HepG2 (cell line): Measurements from ENCODE around the gene SGMS1. TPM values are rescaled to one million over a fixed set of nuclear protein-coding genes. Genes with fewer than 3 reads are reported as not detected.

Experiments used
- ATF2 ChIP-seq: sonication (generic); formaldehyde crosslinking; IDR thresholded peaks from 2 replicates; pipeline ENCODE4 v1.4.0; 2020; ENCODE audit warnings: missing genetic modification reagents
- CBX2 ChIP-seq, 2 experiments: fragments of 200-600 bp in 1 of 2; sonication (generic); formaldehyde crosslinking in 1 of 2; IDR thresholded peaks; 2 replicates each; pipeline versions ENCODE4 v1.7.0 to v1.8.1; 2018 to 2022; ENCODE audit warnings: low read depth in 2 of 2, low read length in 1 of 2, mild to moderate bottlenecking in 1 of 2, missing genetic modification reagents in 1 of 2
- CEBPB ChIP-seq: IDR thresholded peaks from 2 replicates; pipeline ENCODE4 v1.6.1; 2011; ENCODE audit warnings: low read depth, low read length, improper control_type of control experiment, borderline replicate concordance
- GATAD2A ChIP-seq: IDR thresholded peaks from 2 replicates; pipeline ENCODE4 v1.6.1; 2016
- GFI1 ChIP-seq: sonication (generic); formaldehyde crosslinking; IDR thresholded peaks from 2 replicates; pipeline ENCODE4 v1.5.0; 2020; ENCODE audit warnings: missing genetic modification reagents, mild to moderate bottlenecking, borderline replicate concordance
- HNF1A ChIP-seq, 2 experiments: sonication (generic) in 1 of 2; formaldehyde crosslinking in 1 of 2; IDR thresholded peaks; 2 replicates each; pipeline versions ENCODE4 v1.4.0 to v1.6.1; 2016 to 2020; ENCODE audit warnings: borderline replicate concordance in 1 of 2, low read depth in 1 of 2, mild to moderate bottlenecking in 1 of 2, missing genetic modification reagents in 1 of 2
- KDM6A ChIP-seq: IDR thresholded peaks from 2 replicates; pipeline ENCODE4 v1.6.1; 2016; ENCODE audit warnings: low read depth
- TCF7 ChIP-seq: sonication (generic); IDR thresholded peaks from 2 replicates; pipeline ENCODE4 v1.6.1; 2016; ENCODE audit warnings: antibody characterized with exemption, low read depth
- ZKSCAN8 ChIP-seq: IDR thresholded peaks from 2 replicates; pipeline ENCODE4 v1.6.1; 2016; ENCODE audit warnings: borderline replicate concordance, missing genetic modification reagents, missing compliant biosample characterization
- ZNF556 ChIP-seq: sonication (generic); formaldehyde crosslinking; IDR thresholded peaks from 2 replicates; pipeline ENCODE4 v1.4.0; 2020; ENCODE audit warnings: mild to moderate bottlenecking, missing genetic modification reagents, borderline replicate concordance
- ZNF574 ChIP-seq: sonication (generic); formaldehyde crosslinking; IDR thresholded peaks from 2 replicates; pipeline ENCODE4 v1.4.0; 2020; ENCODE audit warnings: missing genetic modification reagents
- polyA plus RNA-seq, 8 experiments: library from polyadenylated mRNA; depleted of rRNA in 3 of 8; stranded (reverse) in 7 of 8; unstranded in 1 of 8; fragments of >200 nt; fragmentation: Illumina TruSeq in 4 of 8; extraction: Trizol in 4 of 8; gene quantifications; 2 replicates each; pipeline versions ENCODE4 v1.2.1 to v1.2.3, GENCODE V29; 2011 to 2016; ENCODE audit warnings: low read depth in 4 of 8, missing spikeins in 1 of 8, mixed read lengths in 1 of 8; ENCODE audit not compliant: insufficient read depth in 1 of 8
- total RNA-seq, 5 experiments: library from RNA; depleted of rRNA; stranded (reverse); fragments of >200 nt; fragmentation: Illumina TruSeq; extraction: Trizol; gene quantifications; 2 replicates each; pipeline ENCODE4 v1.2.3, GENCODE V29; 2016; ENCODE audit warnings: low read depth in 1 of 5
- TF ChIP-seq, protein P1 (sequence below): sonication (generic); formaldehyde crosslinking; IDR thresholded peaks from 2 replicates; pipeline ENCODE4 v1.4.0; 2020; ENCODE audit warnings: mild to moderate bottlenecking, missing genetic modification reagents, borderline replicate concordance

Gene SGMS1
- total and polyA plus RNA-seq, 2 of the 13 experiments (the other 11 are each of a cell fraction or from before 2014, with no cell fraction given): 6.5 to 15.1 TPM

- TF ChIP-seq CBX2 (IDR thresholded peaks at IDR 0.05; ENCODE audit: low read depth, low read length): no peak
- no peak for TF ChIP-seq CBX2 (CRISPR knock-in tag; IDR thresholded peaks at IDR 0.05; ENCODE audit: low read depth)
- TF ChIP-seq CEBPB: peak; percentile 90
- TF ChIP-seq GATAD2A (CRISPR knock-in tag): peak; percentile 82
- peak; percentile 30; the same call in 1 of the 2 replicates for TF ChIP-seq ZKSCAN8
- TF ChIP-seq HNF1A (IDR thresholded peaks at IDR 0.05; ENCODE audit: low read depth): no peak
- 0 out of 2 replicates have a peak, but pooled peaks have one; percentile 37 for TF ChIP-seq HNF1A (CRISPR knock-in tag; IDR thresholded peaks at IDR 0.05; ENCODE audit: borderline replicate concordance)
- TF ChIP-seq, protein P1, sequence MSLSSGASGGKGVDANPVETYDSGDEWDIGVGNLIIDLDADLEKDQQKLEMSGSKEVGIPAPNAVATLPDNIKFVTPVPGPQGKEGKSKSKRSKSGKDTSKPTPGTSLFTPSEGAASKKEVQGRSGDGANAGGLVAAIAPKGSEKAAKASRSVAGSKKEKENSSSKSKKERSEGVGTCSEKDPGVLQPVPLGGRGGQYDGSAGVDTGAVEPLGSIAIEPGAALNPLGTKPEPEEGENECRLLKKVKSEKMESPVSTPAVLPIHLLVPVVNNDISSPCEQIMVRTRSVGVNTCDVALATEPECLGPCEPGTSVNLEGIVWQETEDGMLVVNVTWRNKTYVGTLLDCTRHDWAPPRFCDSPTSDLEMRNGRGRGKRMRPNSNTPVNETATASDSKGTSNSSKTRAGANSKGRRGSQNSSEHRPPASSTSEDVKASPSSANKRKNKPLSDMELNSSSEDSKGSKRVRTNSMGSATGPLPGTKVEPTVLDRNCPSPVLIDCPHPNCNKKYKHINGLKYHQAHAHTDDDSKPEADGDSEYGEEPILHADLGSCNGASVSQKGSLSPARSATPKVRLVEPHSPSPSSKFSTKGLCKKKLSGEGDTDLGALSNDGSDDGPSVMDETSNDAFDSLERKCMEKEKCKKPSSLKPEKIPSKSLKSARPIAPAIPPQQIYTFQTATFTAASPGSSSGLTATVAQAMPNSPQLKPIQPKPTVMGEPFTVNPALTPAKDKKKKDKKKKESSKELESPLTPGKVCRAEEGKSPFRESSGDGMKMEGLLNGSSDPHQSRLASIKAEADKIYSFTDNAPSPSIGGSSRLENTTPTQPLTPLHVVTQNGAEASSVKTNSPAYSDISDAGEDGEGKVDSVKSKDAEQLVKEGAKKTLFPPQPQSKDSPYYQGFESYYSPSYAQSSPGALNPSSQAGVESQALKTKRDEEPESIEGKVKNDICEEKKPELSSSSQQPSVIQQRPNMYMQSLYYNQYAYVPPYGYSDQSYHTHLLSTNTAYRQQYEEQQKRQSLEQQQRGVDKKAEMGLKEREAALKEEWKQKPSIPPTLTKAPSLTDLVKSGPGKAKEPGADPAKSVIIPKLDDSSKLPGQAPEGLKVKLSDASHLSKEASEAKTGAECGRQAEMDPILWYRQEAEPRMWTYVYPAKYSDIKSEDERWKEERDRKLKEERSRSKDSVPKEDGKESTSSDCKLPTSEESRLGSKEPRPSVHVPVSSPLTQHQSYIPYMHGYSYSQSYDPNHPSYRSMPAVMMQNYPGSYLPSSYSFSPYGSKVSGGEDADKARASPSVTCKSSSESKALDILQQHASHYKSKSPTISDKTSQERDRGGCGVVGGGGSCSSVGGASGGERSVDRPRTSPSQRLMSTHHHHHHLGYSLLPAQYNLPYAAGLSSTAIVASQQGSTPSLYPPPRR (CRISPR knock-in tag): peak; percentile 53; the same call in 1 of the 2 replicates
- TF ChIP-seq ZNF574 (CRISPR knock-in tag): peak; percentile 28; the same call in 1 of the 2 replicates
- peak; percentile 53; the same call in 1 of the 2 replicates for TF ChIP-seq ATF2 (CRISPR knock-in tag)
- peak; percentile 38; the same call in 1 of the 2 replicates for TF ChIP-seq GFI1 (CRISPR knock-in tag)
- 0 out of 2 replicates have a peak, but pooled peaks have one; percentile 51 for TF ChIP-seq ZNF556 (CRISPR knock-in tag)
- peak; percentile 77 for TF ChIP-seq TCF7
- peak; percentile 32; the same call in 1 of the 2 replicates for TF ChIP-seq KDM6A (CRISPR knock-in tag)
Measured at GRCh38 chr10:50605269-50605950, 18.3 kb downstream of the SGMS1 start (continued).
